ENCODE data around the gene TMEM219. TPM values are rescaled to one million over a fixed set of nuclear protein-coding genes. Genes with fewer than 3 reads are reported as not detected.
"Not testable (repeated sequence)": the region's sequence is repeated elsewhere in the genome, so short reads cannot be mapped to it uniquely, and the experiment has no call there.

TMEM219 gene
- total RNA-seq, 1 donor from 2014 or later, result 46.1 TPM

GRCh38 chr16:29950806-29951461, 10.9 kb upstream of the TMEM219 start:
- intact Hi-C loops (cut with micrococcal nuclease), result no loop called here

- intact Hi-C loops (cut with micrococcal nuclease), result no loop called here
These were observed 10.1 kb upstream of the TMEM219 start for GRCh38 chr16:29951625-29952365.

GRCh38 chr16:29958756-29959155, 3.1 kb upstream of the TMEM219 start:
- intact Hi-C loops (cut with micrococcal nuclease), result no loop called here

- intact Hi-C loops (cut with micrococcal nuclease), result no loop called here
These were observed 2.6 kb upstream of the TMEM219 start for GRCh38 chr16:29959293-29959692.

- intact Hi-C loops (cut with micrococcal nuclease), result not testable (repeated sequence)
These were observed 2.1 kb upstream of the TMEM219 start for GRCh38 chr16:29959821-29960220.

- intact Hi-C loops (cut with micrococcal nuclease), result loop anchor here (1.0 kb wide), 2 partner anchors 35 kb away; partner anchors contain the start of genes INO80E and KCTD13
These were observed 776 bp upstream of the TMEM219 start for GRCh38 chr16:29961127-29961478.

GRCh38 chr16:29962344-29962994, 590 bp downstream of the TMEM219 start:
- intact Hi-C loops (cut with micrococcal nuclease), result loop anchor here (1.0 to 2.0 kb wide), 3 partner anchors 11 to 142 kb away; partner anchors contain the start of genes CDIPT, MVP and TAOK2

- intact Hi-C loops (cut with micrococcal nuclease), result loop anchor here (2.0 kb wide), 1 partner anchor 142 kb away; the partner anchor contains the start of gene MVP
These were observed 1.3 kb downstream of the TMEM219 start for GRCh38 chr16:29963021-29963743.

GRCh38 chr16:29968205-29968604, 6.3 kb downstream of the TMEM219 start:
- intact Hi-C loops (cut with micrococcal nuclease), result no loop called here

GRCh38 chr16:29971304-29971703, 9.4 kb downstream of the TMEM219 start:
- intact Hi-C loops (cut with micrococcal nuclease), result loop anchor here (10.0 kb wide), 1 partner anchor 683 kb away; the partner anchor contains the start of genes FBRS and PRR14

- intact Hi-C loops (cut with micrococcal nuclease), result loop anchor here (10.0 kb wide), 1 partner anchor 682 kb away; the partner anchor contains the start of genes FBRS and PRR14
These were observed 10.6 kb downstream of the TMEM219 start for GRCh38 chr16:29972500-29972899.

GRCh38 chr16:29972992-29973383, 11.1 kb downstream of the TMEM219 start:
- intact Hi-C loops (cut with micrococcal nuclease), result loop anchor here (1.0 to 10.0 kb wide), 9 partner anchors 11 to 682 kb away; partner anchors contain the start of genes CDIPT, FBRS, INO80E and KCTD13

- intact Hi-C loops (cut with micrococcal nuclease), result loop anchor here (1.0 to 10.0 kb wide), 9 partner anchors 11 to 681 kb away; partner anchors contain the start of genes CDIPT, FBRS, INO80E and KCTD13
These were observed 11.7 kb downstream of the TMEM219 start, which contains the start of gene TAOK2 for GRCh38 chr16:29973384-29974246. Gene TAOK2 (plus strand): TSS chr16:29973868. CDS start chr16:29977773, 3,905 bp downstream.

GRCh38 chr16:29974291-29975133, 12.6 kb downstream of the TMEM219 start:
- intact Hi-C loops (cut with micrococcal nuclease), result loop anchor here (10.0 kb wide), 1 partner anchor 680 kb away; the partner anchor contains the start of genes FBRS and PRR14

- intact Hi-C loops (cut with micrococcal nuclease), result loop anchor here (10.0 kb wide), 1 partner anchor 680 kb away; the partner anchor contains the start of genes FBRS and PRR14
These were observed 13.3 kb downstream of the TMEM219 start for GRCh38 chr16:29975134-29975538.

GRCh38 chr16:29975811-29976511, 14.1 kb downstream of the TMEM219 start:
- intact Hi-C loops (cut with micrococcal nuclease), result loop anchor here (1.0 to 10.0 kb wide), 2 partner anchors 98 to 679 kb away; partner anchors contain the start of genes FBRS and PRR14

GRCh38 chr16:29977063-29977825, 15.4 kb downstream of the TMEM219 start:
- intact Hi-C loops (cut with micrococcal nuclease), result loop anchor here (10.0 kb wide), 1 partner anchor 678 kb away; the partner anchor contains the start of genes FBRS and PRR14
